HEK293T (cell line): ENCODE data around the gene PRAMEF33.
"Not testable (repeated sequence)": the region's sequence is repeated elsewhere in the genome, so short reads cannot be mapped to it uniquely, and the experiment has no call there.

ENCODE experiments used
- ARNT ChIP-seq: fragments of 450-650 bp; IDR thresholded peaks from 2 replicates; pipeline ENCODE4 v1.6.1; 2017; ENCODE audit warnings: mild to moderate bottlenecking
- ELF4 ChIP-seq: fragments of 450-650 bp; IDR thresholded peaks from 2 replicates; pipeline ENCODE4 v1.6.1; 2017; ENCODE audit warnings: antibody characterized with exemption
- FOXA1 ChIP-seq: fragments of 450-650 bp; IDR thresholded peaks from 2 replicates; pipeline ENCODE4 v1.6.1; 2016; ENCODE audit warnings: mild to moderate bottlenecking
- FOXK2 ChIP-seq: fragments of 450-650 bp; IDR thresholded peaks from 2 replicates; pipeline ENCODE4 v1.6.1; 2016; ENCODE audit warnings: mild to moderate bottlenecking
- FOXM1 ChIP-seq: fragments of 450-650 bp; IDR thresholded peaks from 2 replicates; pipeline ENCODE4 v1.6.1; 2017; ENCODE audit warnings: mild to moderate bottlenecking, borderline replicate concordance
- NFRKB ChIP-seq: fragments of 450-650 bp; IDR thresholded peaks from 2 replicates; pipeline ENCODE4 v1.6.1; 2016; ENCODE audit warnings: mild to moderate bottlenecking, moderate library complexity
- SP1 ChIP-seq: fragments of 450-650 bp; IDR thresholded peaks from 2 replicates; pipeline ENCODE4 v1.6.1; 2017
- TARDBP ChIP-seq: fragments of 450-650 bp; IDR thresholded peaks from 2 replicates; pipeline ENCODE4 v1.6.1; 2016
- ZNF384 ChIP-seq: fragments of 450-650 bp; IDR thresholded peaks from 2 replicates; pipeline ENCODE4 v1.6.1; 2016

- TF ChIP-seq ELF4, SP1, ZNF384, FOXK2, ARNT, FOXM1, FOXA1, NFRKB, TARDBP: not testable (repeated sequence)
Observed at GRCh38 chr1:13285037-13285436, 18.3 kb upstream of the PRAMEF33 start, which contains the start of gene PRAMEF8.
